Prostate gland (tissue), 2 donors: ENCODE results near the gene CXCR3. TPM values are rescaled to one million over a fixed set of nuclear protein-coding genes. Genes with fewer than 3 reads are reported as not detected.

Experiments used
- DNase-seq: peaks from one replicate; pipeline ENCODE4 v3.0.0-alpha.2; 2019; ENCODE audit warnings: low spot score
- H3K27ac ChIP-seq, 2 donors: fragments of 200-600 bp; sonication (generic); 2 replicates each; pipeline ENCODE4 v1.5.1; 2017 to 2019
- H3K27me3 ChIP-seq: fragments of 200-600 bp; sonication (generic); replicated peaks from 2 replicates; pipeline ENCODE4 v1.5.1; 2019; ENCODE audit not compliant: insufficient read depth
- H3K36me3 ChIP-seq, 2 donors: fragments of 200-600 bp; sonication (generic); 1 replicate in 1 of 2; 2 replicates in 1 of 2; pipeline versions ENCODE4 v1.5.1 to v1.8.1; 2017 to 2019
- H3K4me1 ChIP-seq: fragments of 200-600 bp; sonication (generic); replicated peaks from 2 replicates; pipeline ENCODE4 v1.5.1; 2019
- H3K4me3 ChIP-seq, 2 donors: fragments of 200-600 bp; sonication (generic); 2 replicates each; pipeline ENCODE4 v1.5.1; 2017 to 2019
- H3K9me3 ChIP-seq: fragments of 200-600 bp; sonication (generic); 2 replicates; pipeline ENCODE4 v1.5.1; 2017
- CTCF ChIP-seq, 4 experiments: fragments of 200-600 bp in 2 of 4; fragments of 450-650 bp in 2 of 4; sonication (generic) in 2 of 4; IDR thresholded peaks; 1 replicate in 3 of 4; 2 replicates in 1 of 4; pipeline ENCODE4 v1.5.1; 2016 to 2019; ENCODE audit warnings: antibody characterized with exemption in 4 of 4, mild to moderate bottlenecking in 2 of 4, moderate library complexity in 2 of 4
- POLR2A ChIP-seq: fragments of 450-650 bp; IDR thresholded peaks from one replicate; pipeline ENCODE4 v1.6.1; 2016; ENCODE audit warnings: antibody characterized with exemption, mild to moderate bottlenecking
- POLR2AphosphoS5 ChIP-seq: sonication (generic); formaldehyde crosslinking; IDR thresholded peaks from one replicate; pipeline ENCODE4 v1.6.1; 2017; ENCODE audit warnings: antibody characterized with exemption
- WGBS: methylation state at CpG from one replicate; pipeline ENCODE4 v1.1.5; 2018; 5-methylcytosine and 5-hydroxymethylcytosine counted together
- intact Hi-C: fragments of 100-400 bp; cut with DNase I; formaldehyde crosslinking; loops from one replicate; pipeline ENCODE4 v1.14.2; 2022
- total RNA-seq, 2 donors: library from RNA; depleted of rRNA; stranded (reverse); fragments of >200 nt; gene quantifications; one replicate each; pipeline ENCODE4 v1.1.0, GENCODE V29; 2016

Gene CXCR3
- total RNA-seq, 2 donors from 2014 or later, result 1.1 TPM; not detected in 1

DNA sequence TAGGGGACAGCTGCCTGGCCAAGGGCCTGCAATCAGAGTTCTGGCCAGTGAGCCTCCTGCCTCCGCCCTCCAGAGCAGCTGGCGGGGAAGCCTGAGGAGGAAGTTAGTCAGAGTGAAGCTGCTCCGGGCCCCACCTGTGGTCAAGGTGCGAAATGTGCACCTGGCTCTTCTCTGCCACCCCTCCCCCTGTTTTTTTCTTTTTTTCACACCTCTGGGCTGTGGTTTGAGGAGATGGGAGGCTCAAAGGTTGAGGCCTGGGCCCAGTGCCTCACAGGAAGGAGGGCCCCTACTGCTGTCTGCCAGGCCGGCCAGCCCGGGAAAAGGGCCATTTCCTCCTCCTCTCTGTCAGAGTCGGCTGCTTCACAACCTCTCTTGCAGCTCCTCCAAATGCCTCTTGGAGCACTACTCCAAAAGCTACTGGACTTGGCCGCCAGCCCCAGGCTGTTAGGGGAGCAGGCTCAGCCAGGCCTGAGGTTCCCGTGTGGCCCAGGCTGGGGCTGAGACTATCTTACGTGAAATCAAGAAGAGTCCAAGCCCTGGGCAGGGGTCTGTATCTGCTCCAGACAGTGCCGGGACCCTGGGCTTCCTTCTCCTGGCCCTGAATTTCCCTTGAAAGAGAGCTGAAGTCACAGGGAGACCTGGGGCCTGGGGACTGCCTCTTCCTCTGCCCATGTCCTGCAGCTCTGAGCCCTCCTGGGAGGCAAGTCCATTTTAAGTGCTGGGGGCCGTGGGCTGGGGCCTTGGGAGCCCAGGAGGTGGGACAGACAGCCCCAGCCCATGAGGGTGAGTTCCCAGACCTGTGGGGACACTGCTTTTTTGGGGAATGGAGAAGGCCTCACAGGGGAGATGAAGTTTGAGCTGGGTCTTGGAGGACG is 4.5 kb upstream of the CXCR3 start:
- Histone ChIP-seq H3K36me3 (no peaks in the 10 kb centered on the region), H3K27me3 (no peaks in the 10 kb centered on the region), H3K4me3 (no peak overlapping the region), H3K27ac (peak overlapping the region; percentile 60 to 66), H3K9me3 (no peaks in the 10 kb centered on the region), H3K4me1 (no peaks in the 10 kb centered on the region)
- intact Hi-C loops, result no loop called here
- no peak for TF ChIP-seq POLR2AphosphoS5
- TF ChIP-seq POLR2A, result no peak
- peak in 2 of 4 experiments; percentile 27 to 28 for TF ChIP-seq CTCF (IDR thresholded peaks at IDR 0.05)
- 18% methylated on average over 9 of the region's 13 CpGs for WGBS
- DNase-seq, result peak; percentile 63

GRCh38 chrX:71622032-71622575 is 3.8 kb upstream of the CXCR3 start:
- 86% methylated on average over 5 of the region's 9 CpGs for WGBS
- Histone ChIP-seq H3K4me1 (no peaks in the 10 kb centered on the region), H3K27ac (peak overlapping the region in 1 of 2 donors; percentile 60), H3K9me3 (no peaks in the 10 kb centered on the region), H3K4me3 (no peak overlapping the region), H3K27me3 (no peaks in the 10 kb centered on the region), H3K36me3 (no peaks in the 10 kb centered on the region)
- intact Hi-C loops, result no loop called here
- TF ChIP-seq POLR2AphosphoS5, result no peak
- TF ChIP-seq POLR2A, result no peak
- no peak for TF ChIP-seq CTCF (IDR thresholded peaks at IDR 0.05)
- DNase-seq, result no peak

GRCh38 chrX:71621603-71622002 is 3.3 kb upstream of the CXCR3 start:
- intact Hi-C loops, result no loop called here
- TF ChIP-seq POLR2AphosphoS5, result no peak
- TF ChIP-seq CTCF (IDR thresholded peaks at IDR 0.05), result no peak
- TF ChIP-seq POLR2A, result no peak
- Histone ChIP-seq H3K27me3 (no peaks in the 10 kb centered on the region), H3K27ac (no peak overlapping the region), H3K36me3 (no peaks in the 10 kb centered on the region), H3K9me3 (no peaks in the 10 kb centered on the region), H3K4me1 (no peaks in the 10 kb centered on the region), H3K4me3 (no peak overlapping the region)
- WGBS, result 47% methylated on average over 6 of the region's 6 CpGs
- DNase-seq, result no peak

DNA sequence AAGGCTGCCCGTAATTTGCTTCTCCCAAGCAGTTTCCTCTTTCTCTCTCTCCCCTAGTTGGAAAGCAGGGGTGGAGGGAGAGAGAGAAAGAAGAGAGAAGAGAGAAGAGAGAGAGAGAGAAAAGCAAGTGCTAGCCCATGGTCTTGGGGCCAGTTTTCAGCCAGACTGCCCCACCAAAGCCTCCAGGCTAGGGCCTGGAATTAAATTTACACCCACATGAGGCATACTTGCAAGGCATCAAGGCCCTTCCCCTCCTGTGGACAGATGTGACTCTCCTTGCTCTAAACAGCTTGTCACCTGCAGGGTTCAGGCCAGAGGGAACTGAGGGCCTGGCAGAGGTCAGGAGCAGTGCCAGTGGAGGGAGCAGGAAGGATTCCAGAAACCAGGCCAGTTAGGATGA is 1.7 kb upstream of the CXCR3 start:
- Histone ChIP-seq H3K9me3 (no peaks in the 10 kb centered on the region), H3K27ac (no peak overlapping the region), H3K4me3 (no peak overlapping the region), H3K4me1 (no peaks in the 10 kb centered on the region), H3K36me3 (no peaks in the 10 kb centered on the region), H3K27me3 (no peaks in the 10 kb centered on the region)
- no peak for DNase-seq
- WGBS, result no CpG with 5 or more reads among the region's 1 CpG
- intact Hi-C loops, result no loop called here
- TF ChIP-seq CTCF (IDR thresholded peaks at IDR 0.05), result no peak
- TF ChIP-seq POLR2AphosphoS5, result no peak
- TF ChIP-seq POLR2A, result no peak
